Measurements from ENCODE around the gene PC.

Gene PC

DNA sequence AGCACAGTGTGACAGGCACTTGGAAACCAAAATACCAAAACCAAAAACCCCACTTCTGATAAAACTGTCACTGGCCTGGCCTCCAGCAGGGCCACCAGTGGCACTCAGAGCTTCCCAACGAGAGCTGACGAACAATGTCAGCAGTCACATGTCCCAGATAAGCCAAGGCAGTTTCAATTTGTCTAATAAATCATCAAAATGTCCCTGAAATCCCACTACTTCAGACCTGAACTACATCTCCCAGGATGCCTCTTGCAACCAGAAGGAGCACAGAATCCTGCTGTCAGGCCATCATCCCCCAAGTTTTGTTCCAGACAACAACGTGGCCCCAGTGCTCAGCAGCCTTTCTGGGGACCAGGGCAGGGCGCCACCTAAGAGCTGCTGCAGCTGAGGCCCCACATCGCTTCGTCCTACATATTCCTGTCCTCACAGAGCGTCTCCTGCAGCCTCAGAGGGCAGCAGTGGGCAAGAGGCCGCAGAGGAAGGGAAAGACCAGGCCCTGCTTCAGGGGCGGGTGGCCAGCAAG lies 76.2 kb downstream of the PC start:
- TF ChIP-seq, protein P1, sequence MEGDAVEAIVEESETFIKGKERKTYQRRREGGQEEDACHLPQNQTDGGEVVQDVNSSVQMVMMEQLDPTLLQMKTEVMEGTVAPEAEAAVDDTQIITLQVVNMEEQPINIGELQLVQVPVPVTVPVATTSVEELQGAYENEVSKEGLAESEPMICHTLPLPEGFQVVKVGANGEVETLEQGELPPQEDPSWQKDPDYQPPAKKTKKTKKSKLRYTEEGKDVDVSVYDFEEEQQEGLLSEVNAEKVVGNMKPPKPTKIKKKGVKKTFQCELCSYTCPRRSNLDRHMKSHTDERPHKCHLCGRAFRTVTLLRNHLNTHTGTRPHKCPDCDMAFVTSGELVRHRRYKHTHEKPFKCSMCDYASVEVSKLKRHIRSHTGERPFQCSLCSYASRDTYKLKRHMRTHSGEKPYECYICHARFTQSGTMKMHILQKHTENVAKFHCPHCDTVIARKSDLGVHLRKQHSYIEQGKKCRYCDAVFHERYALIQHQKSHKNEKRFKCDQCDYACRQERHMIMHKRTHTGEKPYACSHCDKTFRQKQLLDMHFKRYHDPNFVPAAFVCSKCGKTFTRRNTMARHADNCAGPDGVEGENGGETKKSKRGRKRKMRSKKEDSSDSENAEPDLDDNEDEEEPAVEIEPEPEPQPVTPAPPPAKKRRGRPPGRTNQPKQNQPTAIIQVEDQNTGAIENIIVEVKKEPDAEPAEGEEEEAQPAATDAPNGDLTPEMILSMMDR (IDR thresholded peaks at IDR 0.05; ENCODE audit: low read depth, low read length), result no peak
- H3K4me3 ChIP-seq (ENCODE audit: low read depth, low read length), result no peak overlapping the region

DNA sequence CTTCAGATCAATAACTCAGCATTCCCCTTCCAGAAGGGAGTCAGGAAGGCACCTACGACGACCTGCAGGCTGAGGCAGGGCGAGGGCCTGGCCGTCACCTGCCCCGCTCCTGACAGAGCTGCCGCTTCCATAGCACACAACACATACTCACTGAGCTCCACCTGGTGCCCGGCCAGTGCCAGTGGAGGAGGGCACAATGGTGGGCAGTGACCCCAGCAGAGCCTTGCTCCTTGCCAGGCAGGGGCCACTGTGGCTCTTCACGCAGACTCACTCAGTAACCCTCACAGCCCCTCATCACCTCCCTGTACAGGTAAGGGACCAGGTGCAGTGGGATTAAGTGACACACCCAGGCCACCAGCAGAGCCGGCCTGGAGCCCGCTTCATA lies 76.7 kb downstream of the PC start:
- TF ChIP-seq, protein P1 (IDR thresholded peaks at IDR 0.05; ENCODE audit: low read depth, low read length), result no peak
- no peak overlapping the region for H3K4me3 ChIP-seq (ENCODE audit: low read depth, low read length)

DNA sequence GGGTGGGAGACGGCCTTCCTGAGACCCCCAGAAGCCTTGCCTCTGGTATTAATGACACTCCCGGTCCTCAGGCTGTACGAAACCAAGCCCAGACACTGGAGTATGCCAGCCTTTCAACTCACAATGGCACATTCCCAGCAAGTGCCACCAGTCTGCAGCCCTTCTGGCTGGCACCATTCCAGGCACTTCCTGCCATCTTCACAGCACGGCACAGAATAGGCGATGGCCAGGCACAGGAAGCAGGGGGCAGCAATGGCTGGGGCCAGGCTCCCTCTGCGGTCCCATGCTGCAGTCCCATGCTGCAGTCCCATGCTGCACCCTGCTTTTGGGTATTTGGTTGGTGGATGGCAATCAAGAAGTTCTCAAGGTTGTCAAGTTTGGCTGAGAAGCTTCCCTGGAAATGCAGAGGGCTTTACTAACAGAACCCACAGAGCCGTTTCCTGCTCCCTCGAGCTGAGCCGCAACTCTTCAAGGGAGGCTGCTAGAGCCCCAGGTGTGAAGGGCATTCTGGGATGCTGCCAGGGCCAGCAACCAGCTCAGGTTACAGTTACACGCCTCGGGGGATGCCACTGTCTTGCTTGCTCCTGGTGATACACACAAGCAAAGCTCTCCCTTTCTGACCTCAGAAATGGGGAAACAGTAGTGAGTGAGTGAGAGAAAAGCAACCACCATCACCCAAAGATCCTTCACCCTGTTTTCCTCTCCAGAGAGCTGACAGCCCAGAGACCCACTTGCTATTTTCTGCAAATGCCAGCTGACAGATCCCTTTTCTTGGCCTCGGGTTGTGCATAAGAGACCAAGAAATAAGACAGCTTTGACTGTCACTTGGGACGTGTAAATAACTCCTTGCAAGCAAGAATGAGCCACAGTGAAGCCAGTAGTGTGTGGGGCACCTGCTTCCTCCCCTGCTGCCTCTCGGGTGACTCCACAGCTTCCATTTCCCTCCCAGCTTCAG lies 77.4 kb downstream of the PC start:
- no peak overlapping the region for H3K4me3 ChIP-seq (ENCODE audit: low read depth, low read length)

DNA sequence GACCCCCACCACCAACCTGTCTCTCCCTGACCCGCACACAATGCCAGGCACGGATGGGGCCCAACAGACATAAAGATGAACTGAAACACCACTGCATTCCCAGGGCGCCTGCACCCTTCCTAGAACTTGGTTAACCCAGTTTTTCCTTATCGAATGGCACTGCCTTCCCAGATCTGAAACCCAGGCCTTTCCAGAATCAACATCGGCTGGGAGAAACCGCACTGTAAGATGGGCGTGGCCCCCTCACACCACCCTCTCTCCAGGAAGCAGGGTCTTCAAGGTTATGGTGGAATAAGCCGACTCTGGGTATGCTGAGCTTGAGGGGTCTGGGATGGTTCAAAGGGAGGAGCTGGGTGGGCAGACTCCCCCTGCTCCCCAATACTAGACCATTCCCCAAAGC lies 78.2 kb downstream of the PC start:
- TF ChIP-seq, protein P1 (IDR thresholded peaks at IDR 0.05; ENCODE audit: low read depth, low read length), result no peak
- H3K4me3 ChIP-seq (ENCODE audit: low read depth, low read length), result no peak overlapping the region

More for the DNA sequence above, 77.4 kb downstream of the PC start:
- TF ChIP-seq, protein P1 (IDR thresholded peaks at IDR 0.05; ENCODE audit: low read depth, low read length), result no peak

DNA sequence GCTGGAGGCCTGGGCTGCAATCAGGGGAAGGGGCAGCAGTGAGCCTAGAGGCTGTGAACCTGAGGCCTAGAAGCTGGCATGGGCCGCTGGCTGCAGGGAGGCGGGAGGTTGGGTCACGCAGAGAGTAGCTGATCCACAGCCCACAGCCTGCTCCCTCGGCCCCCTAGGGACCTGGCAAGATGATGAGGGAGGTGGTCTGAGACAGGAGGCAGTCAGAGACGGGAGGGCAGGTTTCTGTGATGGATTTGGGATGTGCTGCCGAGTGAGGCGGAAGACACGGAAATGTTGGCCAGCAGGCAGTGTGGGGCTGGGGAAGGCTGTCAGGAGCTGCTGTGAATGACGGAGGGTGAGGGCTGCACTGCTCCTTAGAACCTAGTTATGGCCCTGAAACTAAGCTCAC lies 78.6 kb downstream of the PC start:
- TF ChIP-seq, protein P1 (IDR thresholded peaks at IDR 0.05; ENCODE audit: low read depth, low read length), result no peak
- no peak overlapping the region for H3K4me3 ChIP-seq (ENCODE audit: low read depth, low read length)

DNA sequence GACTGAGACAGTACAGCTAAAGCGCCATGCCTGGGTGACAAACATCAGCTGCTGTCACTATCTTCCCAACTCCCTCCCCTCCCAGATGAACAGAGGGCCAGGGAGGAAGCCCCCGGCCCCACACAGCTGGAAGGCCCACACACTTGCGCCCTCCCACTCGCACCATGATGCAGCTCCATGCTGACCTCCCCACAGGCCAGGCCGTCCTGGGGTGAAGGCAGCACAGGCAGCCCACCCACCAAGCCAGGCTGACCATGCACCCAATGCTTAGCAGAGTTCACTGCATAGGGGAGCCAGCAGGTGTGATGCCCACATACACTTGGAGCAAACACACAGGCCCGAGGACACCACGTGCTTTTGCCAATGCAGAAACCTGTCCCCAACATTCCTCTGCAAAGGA lies 79.2 kb downstream of the PC start:
- TF ChIP-seq, protein P1 (IDR thresholded peaks at IDR 0.05; ENCODE audit: low read depth, low read length), result no peak
- H3K4me3 ChIP-seq (ENCODE audit: low read depth, low read length), result no peak overlapping the region

DNA sequence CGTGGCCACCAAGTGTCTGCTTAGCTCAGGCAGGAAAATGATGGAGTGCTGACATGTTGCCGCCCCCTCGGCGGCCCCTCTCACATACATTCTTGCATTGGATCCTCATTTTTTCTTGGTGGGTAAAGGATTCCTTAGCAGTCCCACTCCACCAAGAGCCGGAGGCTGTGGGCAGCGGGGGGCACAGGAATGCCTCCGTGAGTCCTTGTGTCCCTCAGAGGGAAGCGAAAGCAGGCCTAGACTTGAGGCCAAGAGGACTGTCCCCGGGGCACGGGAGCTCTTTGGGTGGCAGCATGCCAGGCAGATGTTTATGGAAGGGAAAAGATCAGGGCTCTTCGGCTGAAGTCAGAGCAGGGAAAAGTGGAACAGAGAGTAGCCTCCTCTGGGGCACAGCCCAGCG lies 79.7 kb downstream of the PC start:
- TF ChIP-seq, protein P1 (IDR thresholded peaks at IDR 0.05; ENCODE audit: low read depth, low read length), result no peak
- H3K4me3 ChIP-seq (ENCODE audit: low read depth, low read length), result no peak overlapping the region

Measured in WI38 (cell line).